HG03025 (cell line): ENCODE measurements around the gene TMEM101.
"Not testable (repeated sequence)": the region's sequence is repeated elsewhere in the genome, so short reads cannot be mapped to it uniquely, and the experiment has no call there.

ENCODE experiments used
- ATAC-seq: cut with Tn5 transposase; IDR thresholded peaks from one replicate; pipeline ENCODE4 v1.9.1; 2021; ENCODE audit warnings: mild to moderate bottlenecking, moderate library complexity; ENCODE audit not compliant: unreplicated experiment, low FRiP score

The TMEM101 gene

DNA sequence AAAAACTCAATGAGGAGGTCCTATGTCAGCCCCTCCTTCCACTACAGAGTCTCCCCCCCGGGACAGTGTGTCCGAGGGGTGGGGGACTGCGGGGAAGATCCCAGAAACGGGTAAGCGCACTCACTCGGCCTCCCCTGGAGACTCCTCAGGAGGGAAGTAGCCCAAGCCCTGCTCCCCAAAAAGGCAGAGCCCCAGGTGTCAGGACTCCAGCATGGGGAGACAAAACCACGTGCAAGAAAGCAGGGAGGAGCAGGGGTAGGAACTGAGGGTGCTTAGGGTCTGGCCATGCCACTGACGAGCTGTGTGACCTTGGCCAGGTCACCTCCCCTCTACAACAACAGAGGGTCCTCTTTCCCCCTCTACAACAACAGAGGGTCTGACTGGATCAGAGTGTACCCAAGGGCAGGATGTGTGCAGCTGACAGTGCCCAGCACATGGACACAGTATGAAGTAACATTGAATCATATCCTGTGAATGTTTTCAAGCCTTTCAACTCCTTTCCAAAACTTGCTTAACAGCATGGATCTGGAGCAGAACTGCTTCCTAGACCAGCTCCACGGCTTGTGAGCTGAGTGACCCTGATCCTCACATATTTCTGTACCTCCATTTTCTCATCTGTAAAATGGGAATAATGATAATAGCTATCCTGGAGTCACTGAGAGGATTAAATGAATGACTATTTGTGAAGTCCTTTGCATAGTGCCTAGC, 12.5 kb downstream of the TMEM101 start:
- no peak for ATAC-seq

DNA sequence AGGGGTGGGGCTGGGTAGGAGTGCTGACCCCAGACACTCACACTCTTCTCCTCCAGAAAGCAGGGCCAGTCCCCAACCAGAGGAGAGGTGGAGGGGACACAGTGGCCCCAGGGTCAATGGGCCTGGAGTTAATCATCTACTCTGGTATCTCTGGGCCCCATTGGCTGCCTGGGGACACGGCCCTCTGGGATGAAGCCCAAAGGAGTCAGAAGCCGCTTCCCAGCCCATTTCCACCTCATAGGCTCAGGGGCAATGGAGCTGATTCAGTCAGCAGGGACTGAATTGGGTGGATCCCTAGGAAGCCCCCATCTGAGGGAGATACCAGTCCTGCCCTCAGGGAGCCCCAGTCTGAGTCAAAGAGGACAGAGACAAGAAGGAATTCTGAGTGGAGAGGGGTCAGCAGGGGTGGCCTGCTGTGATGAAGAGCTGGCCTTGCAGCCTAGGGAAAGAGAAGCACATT, 13.3 kb downstream of the TMEM101 start:
- no peak for ATAC-seq

- ATAC-seq, result no peak
These were observed 13.8 kb downstream of the TMEM101 start for GRCh38 chr17:44000871-44001460.

GRCh38 chr17:44000141-44000860, 14.5 kb downstream of the TMEM101 start:
- ATAC-seq, result no peak

DNA sequence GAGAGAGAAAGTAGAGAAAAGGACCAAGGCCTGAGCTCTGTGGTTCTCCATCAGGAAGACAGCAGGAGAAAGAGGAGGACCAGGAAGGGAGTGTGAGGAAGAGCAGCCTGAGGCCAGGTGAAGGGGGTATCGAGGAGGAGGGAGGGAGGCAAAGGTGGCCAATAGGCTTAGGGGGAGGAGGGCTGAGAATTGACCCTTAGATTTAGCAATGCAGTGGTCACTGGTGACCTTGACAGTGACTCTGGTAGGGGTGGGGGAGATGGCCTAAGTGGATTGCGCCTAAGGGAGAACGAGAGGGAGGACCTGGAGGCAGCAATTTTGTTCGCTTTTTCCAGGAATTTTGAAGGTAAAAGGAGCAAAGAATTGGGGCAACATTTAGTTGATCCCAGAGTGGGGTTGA, 15.7 kb downstream of the TMEM101 start:
- no peak for ATAC-seq

- no peak for ATAC-seq
These were observed 16.2 kb downstream of the TMEM101 start for GRCh38 chr17:43998552-43998951.

GRCh38 chr17:43997180-43997579, 17.6 kb downstream of the TMEM101 start:
- not testable (repeated sequence) for ATAC-seq

GRCh38 chr17:43995150-43995471, 19.7 kb downstream of the TMEM101 start:
- no peak for ATAC-seq

- ATAC-seq, result no peak
These were observed 20.3 kb downstream of the TMEM101 start for GRCh38 chr17:43994272-43995149.

- no peak for ATAC-seq
These were observed 22.1 kb downstream of the TMEM101 start for GRCh38 chr17:43992641-43993040.

DNA sequence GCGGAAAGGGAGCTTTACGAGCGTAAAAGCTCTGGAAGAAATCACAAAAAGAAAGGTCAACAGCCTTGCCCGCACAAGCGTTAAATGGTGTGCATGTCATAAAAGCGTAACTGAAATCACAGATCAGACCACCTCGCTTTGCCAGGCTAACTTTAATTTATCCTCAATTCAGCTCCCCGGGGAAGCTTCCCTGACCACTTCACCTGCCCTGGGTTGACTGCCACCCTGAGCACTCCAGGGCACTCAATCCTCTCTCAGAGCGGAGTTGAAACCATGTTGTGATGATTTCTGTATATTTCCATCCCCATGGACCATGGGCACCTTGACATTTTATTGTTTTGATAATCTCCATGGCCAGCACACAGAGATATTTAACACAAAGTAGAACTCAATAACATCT, 26.5 kb downstream of the TMEM101 start:
- no peak for ATAC-seq

DNA sequence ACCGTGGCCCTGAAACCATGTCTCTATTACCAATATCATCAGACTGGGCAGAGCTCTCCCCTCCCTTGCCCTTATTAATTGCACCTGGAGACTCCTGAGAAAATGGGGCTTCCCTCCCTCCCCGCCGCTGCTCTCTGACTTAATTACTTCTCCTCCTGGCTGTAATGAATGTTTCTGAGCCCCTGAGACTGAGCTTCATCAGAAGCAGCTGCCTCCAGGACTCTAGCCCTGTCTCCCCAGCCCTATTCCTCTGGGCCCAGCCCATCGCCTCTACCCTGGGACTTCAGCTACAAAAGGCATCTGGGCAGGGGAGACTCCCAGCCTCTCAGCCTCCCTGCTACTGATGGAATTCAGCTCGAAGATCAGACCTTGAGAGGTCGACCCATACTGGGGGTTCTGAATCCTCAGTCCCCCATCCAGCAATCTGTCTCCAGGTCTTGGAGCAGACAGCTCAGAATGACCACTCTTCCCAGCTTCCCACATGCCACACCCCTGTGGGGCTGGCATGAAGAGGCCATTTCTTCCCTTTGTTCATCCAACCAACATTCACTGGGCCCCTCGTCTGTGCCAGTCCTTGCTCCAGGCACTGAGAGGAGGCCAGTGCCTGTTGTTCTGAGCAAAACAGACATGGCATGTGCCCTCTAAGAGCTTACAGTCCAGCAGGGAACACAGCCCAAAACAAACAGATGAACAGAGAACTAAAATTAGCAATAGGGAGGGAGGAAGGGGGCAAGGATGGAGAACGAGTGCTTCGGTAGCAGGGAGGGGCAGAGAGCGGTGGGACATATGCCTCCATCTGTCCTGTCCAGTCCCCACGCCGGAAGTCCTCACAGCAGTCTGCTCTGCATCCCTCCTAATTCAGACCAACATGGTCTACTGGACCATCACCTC, 27.4 kb downstream of the TMEM101 start:
- ATAC-seq, result no peak

GRCh38 chr17:43986225-43986981, 28.4 kb downstream of the TMEM101 start:
- ATAC-seq, result no peak

GRCh38 chr17:43984521-43984920, 30.2 kb downstream of the TMEM101 start:
- ATAC-seq, result no peak

GRCh38 chr17:43983515-43984411, 31.0 kb downstream of the TMEM101 start:
- ATAC-seq, result no peak

GRCh38 chr17:43983196-43983514, 31.6 kb downstream of the TMEM101 start:
- no peak for ATAC-seq

DNA sequence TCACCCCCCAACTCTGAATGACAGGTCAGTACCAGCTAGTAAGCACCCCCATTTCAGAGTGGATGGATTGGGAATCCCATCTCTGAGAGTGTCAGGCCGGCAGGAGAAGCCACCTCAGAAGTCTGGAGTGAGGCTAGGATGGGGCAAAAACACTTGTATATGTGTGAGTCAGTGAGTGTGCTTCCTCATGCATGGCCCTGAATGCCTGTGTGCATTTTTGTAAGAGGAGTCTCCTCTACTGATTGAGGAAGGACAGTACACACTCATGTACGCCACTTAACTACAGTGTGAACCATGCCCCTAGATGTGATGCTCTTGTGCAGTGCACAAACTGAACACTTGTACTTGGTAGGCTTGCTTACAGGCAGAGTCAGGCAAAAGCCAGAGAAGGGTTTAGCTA, 32.6 kb downstream of the TMEM101 start:
- ATAC-seq, result no peak

DNA sequence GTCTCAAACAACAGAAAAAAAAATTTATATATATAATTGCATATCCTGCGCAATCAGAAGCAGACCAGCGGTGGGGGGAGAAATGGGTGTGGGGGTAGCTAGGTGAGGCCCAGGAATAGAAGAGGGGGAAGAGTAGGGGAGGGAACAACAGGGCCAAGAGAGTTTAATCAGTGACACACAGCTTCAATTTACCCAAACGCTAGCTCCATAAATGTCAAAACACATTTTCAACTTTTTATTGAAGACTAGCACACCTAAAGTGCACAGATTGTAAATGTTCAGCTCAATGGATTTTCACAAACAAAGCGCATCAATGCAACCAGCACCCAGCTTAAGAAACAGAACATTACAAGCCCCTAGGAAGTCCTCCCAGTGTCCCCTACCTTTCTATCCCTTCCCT, 35.1 kb downstream of the TMEM101 start:
- ATAC-seq, result no peak
